Naive thymus-derived CD4-positive, alpha-beta T cell (primary cell): Measurements from ENCODE around the gene BST1. TPM values are rescaled to one million over a fixed set of nuclear protein-coding genes. Genes with fewer than 3 reads are reported as not detected.

ENCODE experiments used
- ATAC-seq: fragments of 150-1000 bp; cut with Tn5 transposase; 2 replicates; pipeline ENCODE4 v1.10.0; 2021; ENCODE audit warnings: mild to moderate bottlenecking, moderate library complexity
- CTCF ChIA-PET: fragments of 350-600 bp; sonication (Branson Sonifier 250); formaldehyde crosslinking; loops from one replicate; lab custom pipeline; 2021; ENCODE audit warnings: antibody characterized with exemption; lab: Charles Lee
- POLR2A ChIA-PET: fragments of 350-600 bp; sonication (Branson Sonifier 250); formaldehyde crosslinking; loops from one replicate; lab custom pipeline; 2021; ENCODE audit warnings: antibody characterized with exemption, inconsistent platforms; lab: Charles Lee
- DNase-seq, 9 donors: peaks; one replicate each; pipeline versions ENCODE4 v3.0.0 to v3.0.0-alpha.2; 2020 to 2022; ENCODE audit warnings: mixed read lengths in 1 of 9
- H3K27ac ChIP-seq: one replicate; pipeline ENCODE4 v1.7.0; 2013; ENCODE audit warnings: mild to moderate bottlenecking, low read depth, low read length, moderate library complexity
- H3K27me3 ChIP-seq, 2 donors: one replicate each; pipeline ENCODE4 v1.7.0; 2013; ENCODE audit warnings: low read length in 2 of 2, mild to moderate bottlenecking in 2 of 2, moderate library complexity in 2 of 2; ENCODE audit not compliant: control insufficient read depth in 2 of 2, insufficient read depth in 2 of 2
- H3K36me3 ChIP-seq, 3 experiments: 1 replicate in 2 of 3; 2 replicates in 1 of 3; pipeline ENCODE4 v1.7.0; 2013; ENCODE audit warnings: low read length in 3 of 3, mild to moderate bottlenecking in 3 of 3, moderate library complexity in 1 of 3; ENCODE audit not compliant: insufficient read depth in 3 of 3, control insufficient read depth in 2 of 3
- H3K4me1 ChIP-seq, 2 donors: one replicate each; pipeline ENCODE4 v1.7.0; 2013; ENCODE audit warnings: low read length in 2 of 2, mild to moderate bottlenecking in 2 of 2, moderate library complexity in 1 of 2; ENCODE audit not compliant: control insufficient read depth in 2 of 2, insufficient read depth in 2 of 2
- H3K4me3 ChIP-seq: 2 replicates; pipeline ENCODE4 v1.7.0; 2013; ENCODE audit warnings: mild to moderate bottlenecking, low read length
- H3K9me3 ChIP-seq, 3 experiments: 1 replicate in 2 of 3; 2 replicates in 1 of 3; pipeline ENCODE4 v1.7.0; 2013; ENCODE audit warnings: low read length in 3 of 3; ENCODE audit not compliant: control insufficient read depth in 2 of 3
- H3K27ac Mint-ChIP-seq, 9 donors: one replicate each; pipeline ENCODE4 v1.8.0; 2020 to 2022; ENCODE audit warnings: mixed read lengths in 9 of 9, mild to moderate bottlenecking in 8 of 9, moderate library complexity in 5 of 9, inconsistent platforms in 2 of 9
- H3K27me3 Mint-ChIP-seq, 5 donors: one replicate each; pipeline ENCODE4 v1.8.0; 2021 to 2022; ENCODE audit warnings: mixed read lengths in 5 of 5, mild to moderate bottlenecking in 1 of 5
- H3K36me3 Mint-ChIP-seq, 5 donors: one replicate each; pipeline ENCODE4 v1.8.0; 2020 to 2022; ENCODE audit warnings: mixed read lengths in 5 of 5, mild to moderate bottlenecking in 3 of 5, inconsistent platforms in 1 of 5
- H3K4me1 Mint-ChIP-seq, 7 donors: one replicate each; pipeline ENCODE4 v1.8.0; 2020 to 2022; ENCODE audit warnings: mixed read lengths in 7 of 7, mild to moderate bottlenecking in 3 of 7, inconsistent platforms in 1 of 7
- H3K4me3 Mint-ChIP-seq, 10 donors: one replicate each; pipeline ENCODE4 v1.8.0; 2020 to 2022; ENCODE audit warnings: mild to moderate bottlenecking in 10 of 10, mixed read lengths in 10 of 10, moderate library complexity in 6 of 10, inconsistent platforms in 2 of 10
- H3K9me3 Mint-ChIP-seq, 11 donors: one replicate each; pipeline ENCODE4 v1.8.0; 2020 to 2022; ENCODE audit warnings: mixed read lengths in 11 of 11, mild to moderate bottlenecking in 4 of 11, inconsistent platforms in 1 of 11, moderate library complexity in 1 of 11
- intact Hi-C, 2 donors: fragments of 100-400 bp; cut with micrococcal nuclease; formaldehyde crosslinking; loops; one replicate each; pipeline ENCODE4 v1.15.1; 2023
- polyA plus RNA-seq, 2 donors: library from polyadenylated mRNA; unstranded; fragments of 300-500 nt; fragmentation: Illumina TruSeq; gene quantifications; one replicate each; pipeline ENCODE4 v1.2.3, GENCODE V29; 2021
- total RNA-seq, 6 experiments: library from RNA in 5 of 6; stranded (reverse) in 5 of 6; gene quantifications; 1 replicate in 5 of 6; 2 replicates in 1 of 6; pipeline ENCODE4 v1.2.3 and lab custom pipeline; 2021 to 2026

The BST1 gene
- total and polyA plus RNA-seq, 7 experiments from 2014 or later, result 0.45 to 41.8 (median 0.92) TPM

- peaks cover 7 to 42% (median 20%) of the 10 kb centered on the region in 5 donors for H3K36me3 Mint-ChIP-seq
- H3K4me3 ChIP-seq, result no peak overlapping the region
- H3K4me1 ChIP-seq, result peaks cover 0 to 7% of the 10 kb centered on the region in 2 donors
- H3K27ac Mint-ChIP-seq, result no peak overlapping the region
- POLR2A ChIA-PET, result interaction anchor here (0.6 to 0.9 kb wide), 2 partner anchors 23 to 39 kb away, joined by 3 to 4 read pairs; no protein-coding TSS in a partner anchor
- H3K36me3 ChIP-seq, result no peaks in the 10 kb centered on the region
- H3K9me3 ChIP-seq, result peaks cover 0 to 10% (median 0%) of the 10 kb centered on the region in 3 experiments
- CTCF ChIA-PET, result interaction anchor here (0.7 to 2.7 kb wide), 3 partner anchors 9 to 64 kb away, joined by 3 to 6 read pairs (median 3); no protein-coding TSS in a partner anchor
- no peak for DNase-seq
- peaks cover 6 to 31% (median 21%) of the 10 kb centered on the region in 7 donors for H3K4me1 Mint-ChIP-seq
- H3K9me3 Mint-ChIP-seq, result peaks cover 9 to 29% (median 17%) of the 10 kb centered on the region in 11 donors
- no peak overlapping the region for H3K4me3 Mint-ChIP-seq
- H3K27me3 ChIP-seq, result no peaks in the 10 kb centered on the region
- H3K27ac ChIP-seq, result no peak overlapping the region
- intact Hi-C loops, result no loop called here
- no peak for ATAC-seq
- H3K27me3 Mint-ChIP-seq, result no peaks in the 10 kb centered on the region
Measured at GRCh38 chr4:15740764-15741404, 38.0 kb downstream of the BST1 start.

GRCh38 chr4:15742083-15742582 is 39.3 kb downstream of the BST1 start:
- H3K27ac ChIP-seq, result no peak overlapping the region
- Mint-ChIP-seq H3K27ac (no peak overlapping the region), H3K36me3 (peaks cover 7 to 46% (median 20%) of the 10 kb centered on the region in 5 donors), H3K4me3 (peak overlapping the region in 1 of 10 donors; percentile 42), H3K27me3 (no peaks in the 10 kb centered on the region), H3K9me3 (peaks cover 11 to 33% (median 19%) of the 10 kb centered on the region in 11 donors), H3K4me1 (peaks cover 7 to 32% (median 15%) of the 10 kb centered on the region in 7 donors)
- no peak for ATAC-seq
- H3K27me3 ChIP-seq, result no peaks in the 10 kb centered on the region
- no peaks in the 10 kb centered on the region for H3K36me3 ChIP-seq
- H3K4me3 ChIP-seq, result no peak overlapping the region
- no peak for DNase-seq
- peaks cover 0 to 10% (median 0%) of the 10 kb centered on the region in 3 experiments for H3K9me3 ChIP-seq
- ChIA-PET POLR2A (no interaction called here), CTCF (interaction anchor here (1.0 kb wide), 1 partner anchor 43 kb away, joined by 3 read pairs; no protein-coding TSS in a partner anchor)
- intact Hi-C loops, result no loop called here
- peaks cover 0 to 5% of the 10 kb centered on the region in 2 donors for H3K4me1 ChIP-seq

GRCh38 chr4:15742637-15743036 is 39.8 kb downstream of the BST1 start:
- peaks cover 7 to 49% (median 20%) of the 10 kb centered on the region in 5 donors for H3K36me3 Mint-ChIP-seq
- ATAC-seq (no peak), DNase-seq (no peak)
- ChIA-PET POLR2A (no interaction called here), CTCF (no interaction called here)
- intact Hi-C loops, result no loop called here
- peaks cover 11 to 33% (median 19%) of the 10 kb centered on the region in 11 donors for H3K9me3 Mint-ChIP-seq
- H3K27me3 Mint-ChIP-seq, result no peaks in the 10 kb centered on the region
- H3K27ac Mint-ChIP-seq, result peak overlapping the region in 1 of 9 donors; percentile 63
- no peak overlapping the region for H3K4me3 ChIP-seq
- H3K4me1 Mint-ChIP-seq, result peaks cover 2 to 27% (median 10%) of the 10 kb centered on the region in 7 donors
- peaks cover 0 to 10% (median 0%) of the 10 kb centered on the region in 3 experiments for H3K9me3 ChIP-seq
- H3K4me1 ChIP-seq, result no peaks in the 10 kb centered on the region
- no peaks in the 10 kb centered on the region for H3K27me3 ChIP-seq
- no peak overlapping the region for H3K4me3 Mint-ChIP-seq
- H3K27ac ChIP-seq, result no peak overlapping the region
- no peaks in the 10 kb centered on the region for H3K36me3 ChIP-seq

GRCh38 chr4:15744016-15744545 is 41.2 kb downstream of the BST1 start:
- H3K27me3 ChIP-seq, result no peaks in the 10 kb centered on the region
- H3K4me3 Mint-ChIP-seq, result no peak overlapping the region
- peak overlapping the region in 2 of 9 donors; percentile 2 to 52 for H3K27ac Mint-ChIP-seq
- POLR2A ChIA-PET, result no interaction called here
- no peak for DNase-seq
- H3K9me3 ChIP-seq, result peaks cover 0 to 10% (median 0%) of the 10 kb centered on the region in 3 experiments
- peaks cover 11 to 37% (median 19%) of the 10 kb centered on the region in 11 donors for H3K9me3 Mint-ChIP-seq
- no peak for ATAC-seq
- CTCF ChIA-PET, result no interaction called here
- peaks cover 7 to 57% (median 20%) of the 10 kb centered on the region in 5 donors for H3K36me3 Mint-ChIP-seq
- H3K36me3 ChIP-seq, result no peaks in the 10 kb centered on the region
- peaks cover 0 to 24% (median 6%) of the 10 kb centered on the region in 7 donors for H3K4me1 Mint-ChIP-seq
- H3K27ac ChIP-seq, result no peak overlapping the region
- intact Hi-C loops, result no loop called here
- no peak overlapping the region for H3K4me3 ChIP-seq
- no peaks in the 10 kb centered on the region for H3K27me3 Mint-ChIP-seq
- no peaks in the 10 kb centered on the region for H3K4me1 ChIP-seq

- DNase-seq, result no peak
- H3K27ac Mint-ChIP-seq, result no peak overlapping the region
- peaks cover 0 to 10% (median 0%) of the 10 kb centered on the region in 3 experiments for H3K9me3 ChIP-seq
- POLR2A ChIA-PET, result no interaction called here
- no peak overlapping the region for H3K27ac ChIP-seq
- intact Hi-C loops, result no loop called here
- H3K4me3 ChIP-seq, result no peak overlapping the region
- peaks cover 0 to 24% (median 6%) of the 10 kb centered on the region in 7 donors for H3K4me1 Mint-ChIP-seq
- no peak overlapping the region for H3K4me3 Mint-ChIP-seq
- H3K27me3 ChIP-seq, result no peaks in the 10 kb centered on the region
- no peaks in the 10 kb centered on the region for H3K27me3 Mint-ChIP-seq
- peaks cover 3 to 54% (median 18%) of the 10 kb centered on the region in 5 donors for H3K36me3 Mint-ChIP-seq
- CTCF ChIA-PET, result no interaction called here
- no peaks in the 10 kb centered on the region for H3K36me3 ChIP-seq
- no peak for ATAC-seq
- H3K4me1 ChIP-seq, result no peaks in the 10 kb centered on the region
- peaks cover 9 to 31% (median 15%) of the 10 kb centered on the region in 11 donors for H3K9me3 Mint-ChIP-seq
Measured at GRCh38 chr4:15746110-15746509, 43.2 kb downstream of the BST1 start.

GRCh38 chr4:15749001-15749400 is 46.1 kb downstream of the BST1 start:
- no peak overlapping the region for H3K4me3 Mint-ChIP-seq
- Histone ChIP-seq H3K9me3 (no peaks in the 10 kb centered on the region), H3K27me3 (no peaks in the 10 kb centered on the region), H3K4me1 (peaks cover 6 to 7% of the 10 kb centered on the region in 2 donors), H3K36me3 (no peaks in the 10 kb centered on the region), H3K4me3 (no peak overlapping the region), H3K27ac (no peak overlapping the region)
- peaks cover 8 to 28% (median 13%) of the 10 kb centered on the region in 7 donors for H3K4me1 Mint-ChIP-seq
- POLR2A ChIA-PET, result no interaction called here
- H3K9me3 Mint-ChIP-seq, result peaks cover 0 to 21% (median 4%) of the 10 kb centered on the region in 11 donors
- peaks cover 0 to 35% (median 4%) of the 10 kb centered on the region in 5 donors for H3K36me3 Mint-ChIP-seq
- ATAC-seq (no peak), DNase-seq (no peak)
- CTCF ChIA-PET, result interaction anchor here (0.7 to 0.9 kb wide), 2 partner anchors 8 to 61 kb away, joined by 3 read pairs; no protein-coding TSS in a partner anchor
- H3K27me3 Mint-ChIP-seq, result no peaks in the 10 kb centered on the region
- intact Hi-C loops, result no loop called here
- no peak overlapping the region for H3K27ac Mint-ChIP-seq
